Measurements from ENCODE around the gene TMEM273. TPM values are rescaled to one million over a fixed set of nuclear protein-coding genes. Genes with fewer than 3 reads are reported as not detected.

Gene TMEM273
- total and polyA plus RNA-seq, 2 of the 4 experiments (the other 2 are of a cell fraction), result not detected

DNA sequence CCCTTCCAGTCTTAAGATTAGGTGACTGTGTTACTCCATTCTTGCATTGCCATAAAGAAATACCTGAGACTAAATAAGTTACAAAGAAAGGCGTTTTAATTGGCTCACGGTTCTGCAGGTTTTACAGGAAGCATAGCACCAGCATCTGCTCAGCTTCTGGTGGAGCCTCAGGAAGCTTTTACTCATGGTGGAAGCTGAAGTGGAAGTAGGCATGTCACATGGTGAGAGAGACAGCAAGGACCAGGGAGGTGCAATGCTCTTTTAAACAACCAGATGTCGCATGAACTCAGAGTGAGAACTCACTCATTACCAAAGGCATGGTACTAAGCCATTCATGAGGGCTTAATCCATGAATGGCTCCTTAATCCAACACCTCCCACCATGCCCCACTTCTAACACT lies 34.0 kb upstream of the TMEM273 start:
- no peak overlapping the region for H3K56ac ChIP-seq (ENCODE audit: extremely low read depth, insufficient read depth, low read length)
- in situ Hi-C loops (cut with MboI; ENCODE audit: low sequenced_read_pairs) (no loop called here), intact Hi-C loops (cut with micrococcal nuclease) (no loop called here), dilution Hi-C loops (cut with HindIII; ENCODE audit: low sequenced_read_pairs, unreplicated experiment) (no loop called here)
- H2BK5ac ChIP-seq (ENCODE audit: low read depth, low read length, poor library complexity, severe bottlenecking), result no peak overlapping the region
- DNase-seq, result no peak
- H4K20me1 ChIP-seq (ENCODE audit: insufficient read depth, low read length), result no peaks in the 10 kb centered on the region
- no peaks in the 10 kb centered on the region; the same call in 1 of the 2 replicates for H3K9me3 ChIP-seq (ENCODE audit: control insufficient read depth, insufficient read depth, low read length)
- no TSS peak for BruUV-seq (replicated peaks)
- H3K9ac ChIP-seq (ENCODE audit: low read depth, low read length), result no peak overlapping the region
- no peak overlapping the region for H3K4ac ChIP-seq (ENCODE audit: low read depth, low read length)
- H3K4me2 ChIP-seq (ENCODE audit: low read depth, low read length), result no peak overlapping the region
- no peak overlapping the region for H2BK15ac ChIP-seq (ENCODE audit: low read depth, low read length)
- H3K4me3 ChIP-seq (ENCODE audit: insufficient read depth, low read depth, low read length), result no peak overlapping the region
- H4K8ac ChIP-seq (ENCODE audit: low read depth in 2 of 2, low read length in 2 of 2), result no peak overlapping the region
- TF ChIP-seq CHD1 (IDR thresholded peaks at IDR 0.05; ENCODE audit: low read depth, low read length) (no peak), RAD21 (IDR thresholded peaks at IDR 0.05; ENCODE audit: low read length) (no peak), MXI1 (IDR thresholded peaks at IDR 0.05; ENCODE audit: borderline replicate concordance, low read depth, low read length) (no peak), POLR2A (IDR thresholded peaks at IDR 0.05; ENCODE audit: low read depth, low read length) (no peak), CEBPB (IDR thresholded peaks at IDR 0.05; ENCODE audit: low read depth, low read length) (no peak), RFX5 (IDR thresholded peaks at IDR 0.05; ENCODE audit: low read depth, low read length) (no peak)
- TF ChIP-seq, protein P1, sequence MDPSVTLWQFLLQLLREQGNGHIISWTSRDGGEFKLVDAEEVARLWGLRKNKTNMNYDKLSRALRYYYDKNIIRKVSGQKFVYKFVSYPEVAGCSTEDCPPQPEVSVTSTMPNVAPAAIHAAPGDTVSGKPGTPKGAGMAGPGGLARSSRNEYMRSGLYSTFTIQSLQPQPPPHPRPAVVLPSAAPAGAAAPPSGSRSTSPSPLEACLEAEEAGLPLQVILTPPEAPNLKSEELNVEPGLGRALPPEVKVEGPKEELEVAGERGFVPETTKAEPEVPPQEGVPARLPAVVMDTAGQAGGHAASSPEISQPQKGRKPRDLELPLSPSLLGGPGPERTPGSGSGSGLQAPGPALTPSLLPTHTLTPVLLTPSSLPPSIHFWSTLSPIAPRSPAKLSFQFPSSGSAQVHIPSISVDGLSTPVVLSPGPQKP (IDR thresholded peaks at IDR 0.05; ENCODE audit: borderline replicate concordance, low read depth, low read length), result no peak
- H3K9me1 ChIP-seq (ENCODE audit: insufficient read depth, low read length), result 0 out of 2 replicates have a peak, but pooled peaks cover 4% of the 10 kb centered on the region
- H3K14ac ChIP-seq (replicated peaks; ENCODE audit: low read depth, low read length), result no peak overlapping the region
- H3K36me3 ChIP-seq (ENCODE audit: control insufficient read depth, insufficient read depth, low read length), result no peaks in the 10 kb centered on the region
- no peaks in the 10 kb centered on the region for H3K79me1 ChIP-seq (ENCODE audit: low read depth in 1 of 2, low read length in 2 of 2)
- no peak overlapping the region for H4K5ac ChIP-seq (ENCODE audit: low read depth, low read length)
- H2BK20ac ChIP-seq (ENCODE audit: low read depth, low read length), result no peak overlapping the region
- no peak overlapping the region for H2AFZ ChIP-seq (replicated peaks; ENCODE audit: low read length, poor library complexity)
- no peak overlapping the region for H2AK5ac ChIP-seq (ENCODE audit: low read depth, low read length)
- peaks cover 34% of the 10 kb centered on the region for H3K27me3 ChIP-seq (ENCODE audit: control insufficient read depth, insufficient read depth, low read length)
- ChIA-PET POLR2A (ENCODE audit: unreplicated experiment) (no interaction called here), CTCF (no interaction called here)
- no peak overlapping the region for H2AK9ac ChIP-seq (replicated peaks; ENCODE audit: low read depth, low read length, poor library complexity)
- H3K27ac ChIP-seq (ENCODE audit: insufficient read depth, low read length), result no peak overlapping the region
- H2BK120ac ChIP-seq (ENCODE audit: low read depth, low read length), result no peak overlapping the region
- H3K18ac ChIP-seq (ENCODE audit: low read depth, low read length), result no peak overlapping the region
- WGBS, 2 experiments (ENCODE audit: extremely low coverage in 2 of 2, insufficient read length in 1 of 2), result no CpG with 5 or more reads among the region's 3 CpGs
- no peak overlapping the region for H4K91ac ChIP-seq (ENCODE audit: insufficient read depth, low read depth, low read length)
- no peak overlapping the region for H3K23ac ChIP-seq (ENCODE audit: low read depth, low read length)
- ATAC-seq (ENCODE audit: low read depth), result no peak
- peaks cover 2% of the 10 kb centered on the region; the same call in 1 of the 2 replicates for H3K4me1 ChIP-seq (ENCODE audit: control insufficient read depth, insufficient read depth, low read length)
